Cardiac fibroblast (primary cell): Measurements from ENCODE around the gene PAK4.

Source experiments
- DNase-seq, 2 donors: peaks; one replicate each; pipeline versions ENCODE4 v3.0.0 to v3.0.0-alpha.2; 2010; ENCODE audit warnings: low read depth in 2 of 2
- H3K4me3 ChIP-seq, 2 donors: replicated peaks in 1 of 2; 1 replicate in 1 of 2; 2 replicates in 1 of 2; pipeline ENCODE4 v1.5.1; 2011; ENCODE audit warnings: low read depth in 2 of 2, low read length in 2 of 2, mild to moderate bottlenecking in 2 of 2, moderate library complexity in 1 of 2
- CTCF ChIP-seq: IDR thresholded peaks from one replicate; pipeline ENCODE4 v1.5.1; 2011; ENCODE audit warnings: low read depth, mild to moderate bottlenecking, low read length, inconsistent platforms

Gene PAK4

GRCh38 chr19:39177736-39178135, 52.1 kb downstream of the PAK4 start:
- no peak for DNase-seq
- TF ChIP-seq CTCF, result no peak

DNA sequence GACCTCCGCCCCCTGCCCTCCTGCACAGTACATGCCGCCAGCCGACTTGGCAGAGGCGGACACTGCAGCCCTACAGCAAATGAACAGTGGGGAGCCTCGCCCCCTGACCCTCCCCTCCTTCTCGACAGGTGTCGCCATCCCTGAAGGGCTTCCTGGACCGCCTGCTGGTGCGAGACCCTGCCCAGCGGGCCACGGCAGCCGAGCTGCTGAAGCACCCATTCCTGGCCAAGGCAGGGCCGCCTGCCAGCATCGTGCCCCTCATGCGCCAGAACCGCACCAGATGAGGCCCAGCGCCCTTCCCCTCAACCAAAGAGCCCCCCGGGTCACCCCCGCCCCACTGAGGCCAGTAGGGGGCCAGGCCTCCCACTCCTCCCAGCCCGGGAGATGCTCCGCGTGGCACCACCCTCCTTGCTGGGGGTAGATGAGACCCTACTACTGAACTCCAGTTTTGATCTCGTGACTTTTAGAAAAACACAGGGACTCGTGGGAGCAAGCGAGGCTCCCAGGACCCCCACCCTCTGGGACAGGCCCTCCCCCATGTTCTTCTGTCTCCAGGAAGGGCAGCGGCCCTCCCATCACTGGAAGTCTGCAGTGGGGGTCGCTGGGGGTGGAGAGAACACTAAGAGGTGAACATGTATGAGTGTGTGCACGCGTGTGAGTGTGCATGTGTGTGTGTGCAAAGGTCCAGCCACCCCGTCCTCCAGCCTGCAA, 52.9 kb downstream of the PAK4 start:
- H3K4me3 ChIP-seq, result no peak overlapping the region
- TF ChIP-seq CTCF, result no peak
- DNase-seq, result no peak

More at GRCh38 chr19:39177736-39178135, 52.1 kb downstream of the PAK4 start:
- H3K4me3 ChIP-seq, result no peak overlapping the region

DNA sequence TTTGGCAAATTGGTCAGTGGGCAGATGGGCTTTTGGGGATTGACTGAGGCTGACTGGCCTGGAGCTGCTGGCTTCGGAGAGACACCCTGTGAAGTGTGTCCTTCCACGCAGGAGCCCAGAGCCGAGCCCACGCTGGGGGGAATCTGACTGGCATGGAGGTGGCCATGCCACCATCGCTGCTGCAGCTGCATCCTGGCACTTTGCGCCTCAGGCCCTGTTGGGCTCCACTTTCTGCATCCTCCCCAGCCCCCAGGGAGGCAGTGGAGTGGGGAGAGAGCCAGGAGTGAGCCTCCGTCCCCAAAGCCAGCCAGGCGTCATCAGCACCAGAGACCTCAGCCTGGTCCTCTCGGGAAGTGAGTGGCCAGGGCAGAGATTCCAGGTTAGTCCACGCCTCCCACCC, 54.2 kb downstream of the PAK4 start:
- TF ChIP-seq CTCF, result no peak
- DNase-seq, result no peak
- H3K4me3 ChIP-seq, result no peak overlapping the region

GRCh38 chr19:39180749-39181148, 55.2 kb downstream of the PAK4 start:
- no peak for TF ChIP-seq CTCF
- H3K4me3 ChIP-seq, result no peak overlapping the region
- DNase-seq, result no peak

GRCh38 chr19:39181500-39182173, 56.1 kb downstream of the PAK4 start:
- TF ChIP-seq CTCF, result no peak
- no peak for DNase-seq

GRCh38 chr19:39182174-39182505, 56.6 kb downstream of the PAK4 start:
- H3K4me3 ChIP-seq, result no peak overlapping the region
- TF ChIP-seq CTCF, result no peak
- DNase-seq, result no peak

More at GRCh38 chr19:39181500-39182173, 56.1 kb downstream of the PAK4 start:
- no peak overlapping the region for H3K4me3 ChIP-seq

DNA sequence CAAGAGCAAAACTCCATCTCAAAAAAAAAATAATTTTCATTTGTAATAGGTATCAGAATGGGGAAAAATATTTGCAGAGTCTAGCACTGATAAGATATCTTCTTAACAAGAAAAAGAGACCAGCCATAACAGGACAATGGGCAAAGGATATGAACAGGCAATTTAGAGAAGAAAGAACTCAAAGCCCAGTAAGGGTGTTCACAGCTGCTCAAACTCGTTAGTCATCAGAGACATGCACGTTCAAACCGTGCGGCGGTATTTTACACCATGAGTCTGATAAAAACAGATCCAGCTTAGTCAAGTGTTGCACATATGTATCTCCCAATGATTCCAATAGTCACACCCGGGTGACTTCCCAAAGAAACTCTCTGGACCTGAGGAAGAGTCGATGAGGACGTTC, 57.5 kb downstream of the PAK4 start:
- DNase-seq, result no peak
- TF ChIP-seq CTCF, result no peak
- H3K4me3 ChIP-seq, result no peak overlapping the region
